Activated CD4-positive, alpha-beta T cell treated with anti-CD3 and anti-CD28 coated beads, Interleukin-2, amount 50 U/mL, for 48 hours (primary cell): ENCODE measurements around the gene FAM50B.

ENCODE experiments used
- DNase-seq, 2 experiments: peaks; one replicate each; pipeline ENCODE4 v3.0.0-alpha.2; 2020

Gene FAM50B

DNA sequence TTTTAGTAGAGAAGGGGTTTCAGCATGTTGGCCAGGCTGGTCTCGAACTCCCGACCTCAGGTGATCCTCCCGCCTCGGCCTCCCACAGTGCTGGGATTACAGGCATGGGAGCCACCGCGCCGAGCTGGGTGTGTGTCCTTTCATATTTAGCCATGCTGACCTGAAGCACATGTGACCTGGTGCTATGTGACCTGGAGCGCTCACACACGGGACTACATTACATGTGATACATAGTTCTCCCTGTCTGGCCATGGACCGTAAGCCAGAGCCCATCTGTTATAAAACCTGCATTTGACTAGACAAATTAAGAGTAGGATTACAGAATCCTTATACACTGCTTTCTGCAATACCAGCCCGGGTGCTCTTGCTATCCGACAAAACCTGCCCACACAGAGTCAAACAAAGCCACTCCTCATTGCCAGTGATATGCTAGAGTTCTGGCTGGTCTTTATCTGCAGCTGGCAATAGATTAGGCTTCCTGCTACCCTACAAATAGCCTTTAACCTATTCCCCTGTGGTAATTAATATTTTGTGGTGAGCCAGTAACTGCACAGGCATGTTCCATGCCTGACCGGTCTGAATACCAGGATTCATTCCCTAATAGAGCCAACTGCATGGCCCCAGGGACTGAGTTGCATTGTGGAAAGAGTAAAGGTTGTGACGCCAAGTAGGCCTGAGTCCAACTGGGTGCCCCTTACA, 26.3 kb upstream of the FAM50B start:
- DNase-seq = no peak

DNA sequence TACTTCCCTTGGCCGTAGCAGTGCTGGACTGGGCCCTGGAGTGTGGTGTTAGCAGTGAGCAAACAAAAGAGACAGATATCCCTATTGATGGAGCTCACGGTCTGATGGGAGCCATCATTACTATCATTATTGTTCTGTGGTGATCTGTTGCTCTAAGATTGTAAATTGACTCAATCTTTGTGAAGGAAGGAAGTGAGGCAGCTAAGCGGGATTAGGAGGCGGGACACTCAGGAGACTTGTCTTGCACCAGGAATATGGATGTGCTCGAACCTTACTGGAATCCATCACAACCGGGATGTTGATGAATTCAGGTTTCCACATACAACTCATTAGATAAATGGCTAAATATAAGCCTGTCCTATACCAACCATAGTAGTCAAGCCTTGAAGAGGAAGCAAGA, 25.5 kb upstream of the FAM50B start:
- no peak for DNase-seq

DNA sequence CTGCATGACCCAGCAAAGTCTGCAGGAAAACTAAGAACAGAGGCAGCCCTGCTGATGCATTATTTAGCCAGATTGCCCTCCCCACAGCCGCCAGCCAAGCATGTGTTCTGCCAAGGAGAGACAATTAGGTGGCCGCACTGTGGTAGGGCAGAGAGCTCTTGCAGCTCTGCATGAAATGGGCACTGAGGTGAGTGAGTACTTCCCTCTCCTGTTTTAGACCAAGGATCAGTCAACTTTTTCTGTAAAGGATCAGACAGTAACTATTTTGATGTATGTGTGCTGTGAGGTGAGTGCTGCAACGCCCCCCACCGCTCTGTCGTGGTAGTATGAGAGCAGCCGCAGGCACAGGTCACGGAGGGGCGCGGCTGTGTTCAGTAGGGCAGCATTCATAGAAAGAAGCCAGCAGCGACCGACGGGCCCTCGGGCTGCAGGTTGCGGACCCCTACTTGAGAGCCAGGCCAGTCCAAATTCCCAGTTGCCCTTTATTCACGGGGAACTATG, 23.8 kb upstream of the FAM50B start:
- no peak for DNase-seq

DNA sequence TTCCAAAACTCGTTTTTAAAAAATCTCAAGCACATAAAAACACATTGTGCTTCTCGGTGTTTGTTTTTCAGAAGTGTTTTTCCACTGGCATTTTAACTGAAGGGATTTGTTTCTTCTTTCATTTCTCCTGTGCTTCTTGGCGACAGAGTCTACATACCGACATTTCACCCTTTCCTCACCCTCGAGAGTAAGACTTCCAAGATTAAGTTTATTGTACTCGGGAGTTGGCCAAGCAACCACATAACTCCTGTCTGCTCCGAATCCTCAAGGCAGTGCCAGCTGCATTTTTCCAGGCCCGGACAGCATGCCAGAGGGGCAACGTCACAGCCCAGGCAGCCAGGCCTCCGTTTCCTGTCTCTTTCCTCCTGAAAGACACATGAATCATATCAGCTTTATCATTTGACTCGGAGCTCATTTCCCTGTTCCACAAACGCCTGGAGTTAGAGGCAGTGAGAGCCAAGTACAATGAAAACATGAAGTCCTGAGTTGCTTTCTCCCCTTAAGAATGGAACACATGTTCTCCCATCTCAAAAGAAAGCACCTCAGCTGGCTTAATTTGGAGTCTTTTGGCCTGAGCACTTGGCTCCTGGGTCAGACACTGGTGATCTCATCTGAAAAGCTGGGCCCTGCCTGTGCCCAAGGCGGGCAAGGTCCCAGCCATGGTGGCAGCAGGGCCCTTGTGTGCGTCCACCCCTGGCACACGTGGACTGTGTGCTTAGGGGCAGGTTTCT, 23.2 kb upstream of the FAM50B start:
- DNase-seq = no peak

DNA sequence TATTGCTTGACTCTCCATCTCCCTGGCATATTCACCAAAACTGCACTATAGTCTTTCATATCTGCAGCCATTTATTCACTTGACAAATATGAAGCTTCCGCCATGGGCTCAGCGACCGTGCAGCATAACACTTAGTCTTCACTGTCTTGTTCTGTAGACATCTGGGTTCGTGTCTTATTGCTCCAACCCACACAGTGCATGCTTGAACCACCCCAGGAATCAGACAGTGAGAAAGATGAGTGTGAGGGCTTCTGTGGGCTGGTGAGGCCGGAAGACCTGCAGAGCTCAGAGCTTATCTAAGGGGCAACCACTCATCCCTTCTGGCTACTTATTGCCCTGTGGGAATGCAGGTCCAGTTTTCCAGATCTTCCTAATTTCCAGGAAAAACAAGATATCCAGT, 19.9 kb upstream of the FAM50B start:
- no peak for DNase-seq

DNA sequence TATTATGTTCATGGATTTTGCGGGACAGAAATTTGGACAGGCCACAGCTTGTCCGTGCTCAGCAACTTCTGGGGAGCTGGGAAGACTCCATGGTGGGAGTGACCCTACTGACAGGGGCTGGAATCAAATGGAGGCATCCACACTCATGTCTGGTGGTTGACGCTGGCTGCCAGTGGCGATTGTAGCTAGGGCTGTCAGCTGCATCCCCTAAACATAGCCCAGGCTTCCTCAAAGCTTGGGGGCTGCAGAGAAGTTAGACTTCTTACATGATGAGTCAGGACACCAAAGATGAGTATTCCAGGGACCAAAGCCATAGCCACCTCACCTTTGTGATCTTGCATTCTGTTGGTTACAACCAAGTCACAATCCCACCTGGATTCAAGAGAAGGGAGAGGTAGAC, 18.4 kb upstream of the FAM50B start:
- DNase-seq = no peak

DNA sequence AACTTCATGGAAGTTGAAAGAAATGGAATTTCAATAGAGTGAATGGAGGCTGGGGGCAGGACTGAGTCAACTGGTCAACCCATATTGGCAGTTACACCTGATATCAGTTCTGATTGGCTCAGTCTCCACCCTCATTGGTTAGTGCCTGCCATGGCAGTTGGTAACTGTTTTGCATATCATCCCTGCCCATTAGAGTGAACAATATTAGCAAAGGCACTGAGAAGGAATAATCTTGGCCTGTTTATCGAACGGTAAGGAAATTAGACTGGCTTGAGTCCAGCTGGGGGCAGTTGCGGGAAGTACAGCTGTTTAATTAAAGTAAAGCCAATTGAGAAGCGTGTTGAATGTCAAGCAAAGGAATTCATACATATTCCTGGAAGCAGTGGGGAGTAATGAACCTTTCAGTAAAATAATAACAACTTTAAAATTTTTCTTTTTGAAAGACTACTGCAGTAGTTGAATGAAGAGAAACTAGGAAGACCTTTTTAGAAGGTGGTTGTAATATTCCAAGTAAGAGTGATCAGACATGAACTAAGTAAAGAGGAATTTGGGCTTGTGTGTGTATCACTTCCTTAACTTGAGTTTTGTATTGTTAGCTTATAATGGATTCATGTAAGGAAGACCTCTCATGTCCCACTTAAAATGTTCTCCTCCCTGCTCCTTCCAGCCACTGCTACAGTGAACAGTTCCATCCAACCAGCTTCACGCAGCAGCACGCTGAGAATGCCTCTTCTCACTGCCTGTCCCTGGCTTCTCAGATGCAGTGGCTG, 17.2 kb upstream of the FAM50B start:
- no peak for DNase-seq

DNA sequence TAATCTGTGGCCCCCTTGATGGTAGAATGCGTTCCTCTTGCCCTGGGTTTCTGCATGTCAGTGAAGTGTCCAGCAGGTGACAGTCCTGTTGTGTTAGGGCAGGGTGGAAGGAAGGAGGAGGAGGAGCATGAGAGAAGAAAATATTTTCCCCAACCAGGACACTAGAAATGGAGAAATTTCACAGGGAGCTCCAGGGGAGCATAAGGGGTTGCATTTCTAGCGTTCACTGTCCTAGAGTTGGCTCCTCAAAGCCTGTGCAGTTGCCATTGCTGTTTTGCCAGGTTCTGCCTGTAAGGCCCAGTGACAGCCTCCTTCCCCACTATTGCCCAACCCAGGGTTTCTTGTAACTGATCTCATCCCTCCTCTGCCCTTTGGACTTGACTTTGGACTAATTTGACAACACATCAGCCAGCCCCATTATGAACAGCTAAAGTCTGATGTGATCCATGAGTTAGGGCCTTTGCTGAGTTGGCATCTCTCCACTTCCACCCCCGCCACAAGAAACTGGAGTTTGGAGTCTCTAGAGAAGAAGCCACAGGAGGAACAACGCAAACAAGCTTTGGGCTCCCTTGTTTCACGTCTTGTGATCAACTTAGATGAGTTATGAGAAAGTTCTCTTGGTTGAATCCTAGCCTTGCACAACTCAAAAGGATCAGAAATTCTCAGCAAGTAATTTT, 14.0 kb upstream of the FAM50B start:
- DNase-seq = no peak

DNA sequence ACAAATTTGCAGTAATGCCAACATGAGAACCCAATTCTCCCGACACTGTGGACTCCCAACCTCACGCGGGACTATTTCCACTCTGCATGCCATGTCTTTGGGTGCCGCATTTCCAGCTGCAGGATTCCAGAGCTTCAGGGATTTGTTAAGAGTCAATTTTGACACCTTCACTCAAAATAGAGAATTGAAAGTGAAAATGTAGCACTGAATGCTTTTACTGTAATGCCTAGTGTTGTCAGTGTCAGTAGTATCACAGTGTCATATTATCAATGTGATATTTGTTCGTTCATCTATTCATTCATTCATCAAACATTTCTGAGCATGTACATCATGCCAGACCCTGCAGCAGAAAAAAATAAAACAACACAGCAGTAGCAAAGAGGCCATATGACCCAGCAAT, 13.4 kb upstream of the FAM50B start:
- DNase-seq = no peak

DNA sequence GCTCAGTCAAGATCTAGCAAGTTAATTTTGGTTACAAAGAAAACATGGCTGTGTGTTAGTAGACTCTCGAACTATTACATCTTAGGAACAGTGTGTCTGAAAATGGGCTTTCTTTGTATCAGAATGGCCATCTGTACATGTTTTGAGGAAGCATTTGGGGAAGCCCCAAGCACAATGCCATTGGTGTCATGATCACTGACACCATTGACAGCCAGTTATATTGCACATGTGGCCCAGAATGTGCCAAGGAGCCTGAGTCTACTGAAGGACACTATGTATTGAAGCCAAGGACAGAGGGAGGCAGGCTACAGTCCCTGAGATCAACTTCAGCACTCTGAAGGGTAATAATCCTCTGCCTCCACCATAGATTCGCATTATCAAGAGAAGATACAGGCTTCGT, 12.6 kb upstream of the FAM50B start:
- no peak for DNase-seq

DNA sequence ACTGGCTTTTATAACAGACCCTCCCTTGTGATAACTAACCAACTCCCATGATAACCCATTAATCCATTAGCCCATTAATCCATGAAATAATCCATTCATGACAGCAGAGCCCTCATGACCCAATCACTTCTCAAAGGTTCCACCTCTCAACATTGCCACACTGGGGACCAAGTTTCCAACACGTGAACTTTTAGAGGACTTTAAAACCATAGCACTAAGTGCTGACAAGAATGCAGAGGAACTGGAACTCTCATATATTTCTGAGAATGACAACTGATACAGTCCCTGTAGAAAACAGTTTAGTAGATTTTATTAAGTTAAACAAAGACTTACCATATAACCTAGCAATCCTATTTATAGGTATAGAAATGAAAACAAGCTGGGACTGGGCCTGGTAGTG, 11.4 kb upstream of the FAM50B start:
- no peak for DNase-seq

DNA sequence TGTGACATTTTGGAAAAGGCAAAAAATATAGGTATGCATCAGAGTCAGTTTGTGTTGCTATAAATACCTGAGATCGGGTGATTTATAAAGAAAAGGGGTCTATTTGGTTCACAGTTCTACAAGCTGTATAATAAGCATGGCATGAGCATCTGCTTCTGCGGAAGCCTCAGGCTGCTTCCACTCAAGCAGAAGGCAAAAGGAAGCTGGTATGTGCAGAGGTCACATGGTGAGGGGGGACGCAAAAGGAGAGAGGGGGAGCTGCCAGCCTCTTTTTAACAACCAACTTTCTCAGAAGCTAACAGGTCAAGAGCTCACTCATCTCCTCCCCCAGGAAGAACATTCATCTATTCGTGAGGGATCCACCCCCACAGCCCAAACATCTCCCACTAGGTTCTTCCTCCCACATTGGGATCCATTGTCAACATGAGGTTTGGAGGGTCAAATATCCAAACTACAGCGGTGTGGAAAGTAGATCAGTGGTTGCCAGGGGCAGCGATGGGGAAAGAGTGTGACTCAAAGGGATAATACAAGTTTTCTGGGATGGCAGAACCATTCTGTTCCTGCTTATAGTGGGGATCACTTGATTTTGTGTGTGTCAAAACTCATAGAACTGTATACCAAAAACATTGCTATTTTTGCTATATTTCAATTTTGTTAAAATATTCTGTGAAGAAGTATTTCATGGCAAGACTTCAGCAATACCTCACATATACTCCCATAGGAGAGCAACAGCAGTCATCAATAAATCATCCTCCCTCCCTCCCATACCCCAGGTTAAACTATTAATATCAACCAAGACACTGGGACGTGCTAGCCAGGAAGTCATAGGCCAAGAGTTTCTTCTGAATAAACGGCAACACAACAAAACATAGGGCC, 9.9 kb upstream of the FAM50B start:
- no peak for DNase-seq

DNA sequence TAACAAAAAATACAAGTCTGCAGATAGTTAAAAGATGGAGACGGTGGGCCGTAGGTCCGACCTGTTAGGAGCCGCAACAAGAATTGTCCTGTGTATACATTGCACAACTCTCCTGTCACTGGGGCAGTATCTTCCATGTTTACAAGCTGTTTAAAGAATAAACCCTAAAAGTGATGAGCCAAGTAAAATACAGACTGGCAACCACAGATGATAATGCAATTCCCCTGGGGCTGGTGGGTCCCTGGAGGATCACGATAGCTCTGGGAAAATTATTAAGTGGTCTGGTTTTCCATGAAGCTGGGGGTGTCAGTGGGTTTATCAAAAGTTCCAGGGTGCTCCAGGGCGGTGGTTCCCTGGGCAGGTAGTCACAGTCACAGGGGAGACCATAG, 8.1 kb upstream of the FAM50B start:
- DNase-seq = no peak

DNA sequence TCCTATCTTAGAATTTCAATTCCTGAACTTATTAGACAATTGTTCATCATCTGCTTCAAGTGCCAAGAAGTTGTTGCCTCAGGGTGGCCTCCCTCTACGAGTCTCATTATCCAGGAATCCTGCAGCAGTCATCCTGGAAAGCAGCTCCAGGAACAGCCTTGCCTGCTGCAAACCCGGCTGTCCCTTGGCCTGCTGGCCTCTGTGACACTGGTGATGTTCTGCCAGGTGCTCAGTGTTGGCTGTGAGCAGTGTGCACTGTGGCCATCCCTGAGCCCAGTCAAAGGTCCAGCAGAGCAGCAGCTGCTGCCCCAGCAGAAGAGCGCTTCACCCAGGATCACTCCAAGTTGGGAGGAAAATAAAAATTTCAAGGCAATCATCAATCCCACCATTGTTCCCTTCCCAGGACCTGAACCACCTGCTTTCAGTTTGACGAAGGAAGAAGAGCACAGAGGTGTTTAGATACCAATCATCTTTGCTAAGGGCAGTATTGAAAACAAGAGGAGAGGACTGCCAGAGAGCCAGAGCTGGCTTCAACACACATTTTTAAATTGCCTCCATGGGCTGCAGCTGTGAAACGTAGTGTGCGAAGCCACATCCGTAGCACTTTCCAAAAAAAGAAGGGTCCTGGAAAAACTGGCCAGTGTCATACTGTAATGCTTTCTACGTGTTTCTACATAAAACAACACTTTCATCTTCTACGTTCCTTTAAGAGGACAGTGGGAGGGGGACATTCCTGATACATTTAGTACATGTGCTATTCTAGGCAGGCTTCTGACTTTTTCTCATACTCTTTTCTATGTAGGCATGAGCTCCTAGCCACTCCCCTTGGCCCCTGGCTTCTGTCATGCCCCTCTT, 7.2 kb upstream of the FAM50B start:
- no peak for DNase-seq

DNA sequence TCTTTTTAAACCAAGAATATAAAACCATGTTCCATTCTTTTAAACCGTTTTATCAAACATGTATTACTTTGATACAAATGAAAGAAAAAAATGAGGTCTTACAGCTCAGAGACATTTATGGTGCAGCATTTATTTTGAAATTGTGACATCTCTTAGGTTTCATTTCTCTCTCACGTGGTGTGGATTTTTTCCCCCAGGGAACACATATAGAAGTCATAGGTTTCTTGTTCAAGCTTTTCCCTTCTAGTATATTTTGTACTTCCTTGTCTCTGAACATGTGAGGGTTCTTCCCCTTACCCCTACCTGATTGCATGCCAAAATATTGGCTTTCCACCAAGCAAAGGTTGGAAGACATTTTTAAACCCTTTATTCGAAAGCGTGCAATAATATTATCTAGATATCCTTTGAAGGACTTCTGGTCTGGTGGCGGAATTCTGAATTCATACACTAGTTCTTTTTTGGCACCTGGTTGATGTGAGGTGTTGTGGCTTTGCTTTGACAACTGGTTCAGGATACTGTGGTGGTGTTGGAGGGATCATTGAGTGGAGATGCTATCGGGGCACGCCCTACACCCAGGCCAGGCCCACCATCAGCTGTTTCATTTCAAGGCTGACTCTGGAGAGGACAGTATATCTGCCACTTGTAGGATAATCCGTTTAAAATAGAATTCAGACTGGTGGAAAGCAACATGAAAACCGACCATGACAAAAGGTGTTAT, 5.6 kb upstream of the FAM50B start:
- DNase-seq = no peak

DNA sequence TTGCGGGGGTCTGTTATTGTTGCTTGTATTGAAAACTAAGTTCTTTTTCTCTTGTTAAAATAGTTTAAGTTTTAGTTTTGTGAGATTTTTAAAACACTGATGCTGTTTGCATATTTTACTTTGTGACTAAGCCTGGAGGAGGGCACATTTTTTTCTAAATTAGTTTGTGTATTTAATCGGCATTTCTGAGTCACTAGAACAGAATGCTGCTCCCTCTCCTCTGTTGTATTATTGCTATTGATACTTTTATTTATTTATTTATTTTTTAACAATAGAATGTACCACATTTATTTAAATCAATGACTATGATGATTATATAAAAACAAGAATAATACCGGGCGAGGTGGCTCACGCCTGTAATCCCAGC, 5.1 kb upstream of the FAM50B start:
- no peak for DNase-seq

DNA sequence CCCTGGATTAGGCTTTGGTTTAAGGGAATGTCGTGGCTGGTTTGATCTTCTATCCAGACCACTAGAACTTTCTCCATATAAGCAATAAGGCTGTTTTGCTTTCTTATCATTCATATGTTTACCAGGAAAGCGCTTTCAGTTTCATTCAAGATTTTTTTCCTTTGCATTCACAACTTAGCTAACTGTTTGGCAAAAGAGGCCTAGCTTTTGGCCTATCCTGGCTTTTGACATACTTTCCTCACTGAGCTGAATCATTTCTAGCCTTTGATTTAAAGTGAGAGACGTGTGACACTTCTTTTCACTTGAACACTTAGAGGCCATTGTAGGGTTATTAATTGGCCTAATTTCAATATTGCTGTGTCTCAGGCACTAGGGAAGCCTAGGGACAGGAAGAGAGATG, 1.7 kb upstream of the FAM50B start:
- no peak for DNase-seq

DNA sequence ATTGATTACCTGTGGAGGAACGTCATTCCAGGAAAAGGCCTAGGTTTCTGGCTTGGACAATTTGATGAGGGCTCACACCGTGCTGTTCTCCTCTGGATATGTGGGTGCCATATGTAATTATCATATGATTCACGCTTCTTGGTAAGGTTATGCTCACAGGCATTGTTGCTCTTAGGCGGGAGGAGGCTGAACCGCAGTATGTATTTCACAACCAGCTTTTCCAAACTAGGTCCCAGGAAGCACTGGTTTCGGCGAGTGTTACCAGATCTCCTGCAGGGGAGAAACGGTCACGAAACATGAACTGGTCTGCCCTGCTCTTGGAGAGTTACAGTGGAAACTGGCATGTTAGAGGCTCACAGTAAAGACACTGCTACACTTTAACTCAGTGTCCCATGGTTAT, 793 bp upstream of the FAM50B start:
- no peak for DNase-seq

DNA sequence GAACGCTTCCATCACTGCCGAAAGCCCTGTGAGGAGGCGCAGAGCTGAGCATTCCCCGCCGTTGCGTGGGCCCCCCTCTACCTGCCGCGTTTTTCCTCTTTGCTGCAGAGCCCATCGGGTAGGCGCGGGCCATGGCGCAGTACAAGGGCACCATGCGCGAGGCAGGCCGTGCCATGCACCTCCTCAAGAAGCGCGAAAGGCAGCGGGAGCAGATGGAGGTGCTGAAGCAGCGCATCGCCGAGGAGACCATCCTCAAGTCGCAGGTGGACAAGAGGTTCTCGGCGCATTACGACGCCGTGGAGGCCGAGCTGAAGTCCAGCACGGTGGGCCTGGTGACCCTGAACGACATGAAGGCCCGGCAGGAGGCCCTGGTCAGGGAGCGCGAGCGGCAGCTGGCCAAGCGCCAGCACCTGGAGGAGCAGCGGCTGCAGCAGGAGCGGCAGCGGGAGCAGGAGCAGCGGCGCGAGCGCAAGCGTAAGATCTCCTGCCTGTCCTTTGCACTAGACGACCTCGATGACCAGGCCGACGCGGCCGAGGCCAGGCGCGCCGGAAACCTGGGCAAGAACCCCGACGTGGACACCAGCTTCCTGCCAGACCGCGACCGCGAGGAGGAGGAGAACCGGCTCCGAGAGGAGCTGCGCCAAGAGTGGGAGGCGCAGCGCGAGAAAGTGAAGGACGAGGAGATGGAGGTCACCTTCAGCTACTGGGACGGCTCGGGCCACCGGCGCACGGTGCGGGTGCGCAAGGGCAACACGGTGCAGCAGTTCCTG, 693 bp downstream of the FAM50B start:
- peak in 1 of 2 experiments; percentile 8 for DNase-seq
